Osteocyte (in vitro differentiated cells): Measurements from ENCODE around the gene TNNC1. TPM values are rescaled to one million over a fixed set of nuclear protein-coding genes. Genes with fewer than 3 reads are reported as not detected.

ENCODE experiments used
- DNase-seq: peaks from one replicate; pipeline ENCODE4 v3.0.0; 2021; ENCODE audit warnings: mixed read lengths; ENCODE audit not compliant: unreplicated experiment; ENCODE audit errors: extremely low spot score
- H3K27ac Mint-ChIP-seq: one replicate; pipeline ENCODE4 v1.8.0; 2021; ENCODE audit warnings: mild to moderate bottlenecking, mixed read lengths; ENCODE audit not compliant: unreplicated experiment
- H3K27me3 Mint-ChIP-seq: one replicate; pipeline ENCODE4 v1.8.0; 2021; ENCODE audit warnings: mixed read lengths; ENCODE audit not compliant: unreplicated experiment
- H3K36me3 Mint-ChIP-seq: one replicate; pipeline ENCODE4 v1.8.0; 2021; ENCODE audit warnings: mixed read lengths; ENCODE audit not compliant: unreplicated experiment
- H3K4me1 Mint-ChIP-seq: one replicate; pipeline ENCODE4 v1.8.0; 2021; ENCODE audit warnings: mixed read lengths; ENCODE audit not compliant: unreplicated experiment
- H3K4me3 Mint-ChIP-seq: one replicate; pipeline ENCODE4 v1.8.0; 2021; ENCODE audit warnings: mild to moderate bottlenecking, moderate library complexity, mixed read lengths; ENCODE audit not compliant: unreplicated experiment
- H3K9me3 Mint-ChIP-seq: one replicate; pipeline ENCODE4 v1.8.0; 2021; ENCODE audit warnings: mixed read lengths; ENCODE audit not compliant: unreplicated experiment
- total RNA-seq: library from RNA; stranded (reverse); gene quantifications from 2 replicates; pipeline ENCODE4 v1.2.1, GENCODE V29; 2021
- TF ChIP-seq, protein P1 (sequence below): fragments of 200-600 bp; sonication (generic); IDR thresholded peaks from 2 replicates; pipeline ENCODE4 v1.5.0; 2021; ENCODE audit warnings: antibody characterized with exemption, mild to moderate bottlenecking, moderate library complexity

The TNNC1 gene
- total RNA-seq, 1 donor from 2014 or later = not detected

GRCh38 chr3:52433328-52433995 is 20.4 kb downstream of the TNNC1 start:
- Mint-ChIP-seq H3K9me3 (no peaks in the 10 kb centered on the region), H3K4me1 (peaks cover 3% of the 10 kb centered on the region), H3K27me3 (peaks cover 10% of the 10 kb centered on the region), H3K4me3 (no peak overlapping the region), H3K36me3 (no peaks in the 10 kb centered on the region), H3K27ac (no peak overlapping the region)
- DNase-seq = no peak
- TF ChIP-seq, protein P1, sequence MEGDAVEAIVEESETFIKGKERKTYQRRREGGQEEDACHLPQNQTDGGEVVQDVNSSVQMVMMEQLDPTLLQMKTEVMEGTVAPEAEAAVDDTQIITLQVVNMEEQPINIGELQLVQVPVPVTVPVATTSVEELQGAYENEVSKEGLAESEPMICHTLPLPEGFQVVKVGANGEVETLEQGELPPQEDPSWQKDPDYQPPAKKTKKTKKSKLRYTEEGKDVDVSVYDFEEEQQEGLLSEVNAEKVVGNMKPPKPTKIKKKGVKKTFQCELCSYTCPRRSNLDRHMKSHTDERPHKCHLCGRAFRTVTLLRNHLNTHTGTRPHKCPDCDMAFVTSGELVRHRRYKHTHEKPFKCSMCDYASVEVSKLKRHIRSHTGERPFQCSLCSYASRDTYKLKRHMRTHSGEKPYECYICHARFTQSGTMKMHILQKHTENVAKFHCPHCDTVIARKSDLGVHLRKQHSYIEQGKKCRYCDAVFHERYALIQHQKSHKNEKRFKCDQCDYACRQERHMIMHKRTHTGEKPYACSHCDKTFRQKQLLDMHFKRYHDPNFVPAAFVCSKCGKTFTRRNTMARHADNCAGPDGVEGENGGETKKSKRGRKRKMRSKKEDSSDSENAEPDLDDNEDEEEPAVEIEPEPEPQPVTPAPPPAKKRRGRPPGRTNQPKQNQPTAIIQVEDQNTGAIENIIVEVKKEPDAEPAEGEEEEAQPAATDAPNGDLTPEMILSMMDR = no peak

DNA sequence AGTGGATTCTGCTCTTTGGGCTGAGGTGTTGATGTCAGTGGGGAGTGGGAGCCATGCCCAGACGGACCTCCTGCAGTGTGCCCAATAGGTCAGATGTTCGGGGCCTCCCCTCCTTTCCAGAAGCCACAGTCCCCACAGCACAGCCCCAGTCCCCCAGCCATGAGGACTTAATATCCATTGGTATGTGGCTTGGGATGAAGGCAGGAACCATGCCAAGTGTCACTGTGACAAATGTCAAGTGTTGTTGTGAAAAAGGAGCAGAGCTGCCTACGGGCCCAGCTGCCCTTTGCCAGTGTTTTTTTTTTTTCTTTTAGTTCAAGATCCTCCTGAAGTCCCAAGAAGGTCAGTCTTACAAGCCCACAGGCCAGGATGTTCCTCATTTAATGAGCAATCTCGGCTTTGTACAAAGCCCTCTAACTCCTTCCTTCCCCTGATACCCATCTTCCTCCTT is 21.1 kb downstream of the TNNC1 start:
- no peak for DNase-seq
- Mint-ChIP-seq H3K27ac (no peak overlapping the region), H3K27me3 (peaks cover 13% of the 10 kb centered on the region), H3K4me1 (peaks cover 3% of the 10 kb centered on the region), H3K9me3 (no peaks in the 10 kb centered on the region), H3K4me3 (no peak overlapping the region), H3K36me3 (no peaks in the 10 kb centered on the region)
- TF ChIP-seq, protein P1 = no peak

GRCh38 chr3:52432225-52432624 is 21.6 kb downstream of the TNNC1 start:
- Mint-ChIP-seq H3K4me3 (no peak overlapping the region), H3K36me3 (no peaks in the 10 kb centered on the region), H3K27ac (no peak overlapping the region), H3K9me3 (no peaks in the 10 kb centered on the region), H3K27me3 (peaks cover 13% of the 10 kb centered on the region), H3K4me1 (peaks cover 2% of the 10 kb centered on the region)
- TF ChIP-seq, protein P1 = no peak
- no peak for DNase-seq

DNA sequence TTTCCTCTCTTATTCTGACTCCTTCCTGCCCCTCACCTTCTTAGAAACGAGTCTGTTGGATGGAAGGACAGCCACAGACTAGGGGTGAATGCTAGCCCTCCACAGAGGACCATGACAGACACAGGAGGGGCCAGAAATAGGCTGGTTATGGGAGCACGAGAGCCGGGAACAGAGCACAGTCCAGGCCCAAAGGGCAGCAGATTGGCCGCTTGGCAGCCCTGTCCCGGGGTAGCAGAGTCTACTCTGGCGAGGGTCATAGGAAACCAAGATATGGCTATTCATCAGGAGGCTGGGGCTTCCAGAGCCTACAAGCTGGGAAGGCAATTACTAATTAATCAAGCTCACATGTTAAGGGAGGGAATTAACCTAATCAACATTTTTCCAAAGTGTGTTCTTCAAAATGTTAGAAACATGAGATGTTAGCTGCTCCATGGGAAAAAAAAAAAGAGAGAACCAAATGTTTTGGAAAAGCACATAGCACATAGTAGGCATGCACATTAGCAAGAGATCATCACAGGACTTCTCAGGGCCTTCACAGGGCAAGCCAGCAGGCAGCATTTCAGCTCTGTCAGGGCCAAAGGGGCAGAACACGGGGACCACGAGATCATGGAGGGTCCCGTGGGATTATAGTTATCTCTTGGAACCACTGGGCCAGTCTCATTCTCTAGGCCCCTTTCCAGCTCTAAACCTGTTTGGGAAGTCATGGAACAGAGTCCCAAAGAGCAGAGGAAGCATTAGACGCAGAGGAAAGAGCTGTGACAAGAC is 22.2 kb downstream of the TNNC1 start:
- H3K27me3 Mint-ChIP-seq = peaks cover 13% of the 10 kb centered on the region
- no peaks in the 10 kb centered on the region for H3K9me3 Mint-ChIP-seq
- no peak for DNase-seq
- no peaks in the 10 kb centered on the region for H3K36me3 Mint-ChIP-seq
- H3K4me3 Mint-ChIP-seq = no peak overlapping the region
- no peaks in the 10 kb centered on the region for H3K4me1 Mint-ChIP-seq
- no peak overlapping the region for H3K27ac Mint-ChIP-seq
- TF ChIP-seq, protein P1 = no peak

- no peak overlapping the region for H3K4me3 Mint-ChIP-seq
- no peaks in the 10 kb centered on the region for H3K36me3 Mint-ChIP-seq
- H3K4me1 Mint-ChIP-seq = no peaks in the 10 kb centered on the region
- DNase-seq = no peak
- TF ChIP-seq, protein P1 = no peak
- H3K27ac Mint-ChIP-seq = no peak overlapping the region
- peaks cover 13% of the 10 kb centered on the region for H3K27me3 Mint-ChIP-seq
- H3K9me3 Mint-ChIP-seq = no peaks in the 10 kb centered on the region
Observed at GRCh38 chr3:52430416-52430810, 23.4 kb downstream of the TNNC1 start.
